Ascending aorta (tissue), 2 donors: ENCODE results near the gene DBP. TPM values are rescaled to one million over a fixed set of nuclear protein-coding genes. Genes with fewer than 3 reads are reported as not detected.

Experiments used
- DNase-seq, 2 donors: peaks; one replicate each; pipeline ENCODE4 v3.0.0-alpha.2; 2019; ENCODE audit warnings: low spot score in 2 of 2
- H3K27ac ChIP-seq, 2 donors: fragments of 200-600 bp; sonication (generic); one replicate each; pipeline ENCODE4 v1.5.1; 2016 to 2017; ENCODE audit warnings: mild to moderate bottlenecking in 1 of 2
- H3K27me3 ChIP-seq: fragments of 200-600 bp; sonication (generic); one replicate; pipeline ENCODE4 v1.5.1; 2017
- H3K36me3 ChIP-seq, 2 donors: fragments of 200-600 bp; sonication (generic); one replicate each; pipeline ENCODE4 v1.5.1; 2016
- H3K4me1 ChIP-seq, 2 donors: fragments of 200-600 bp; sonication (generic); one replicate each; pipeline ENCODE4 v1.5.1; 2016 to 2017; ENCODE audit warnings: mild to moderate bottlenecking in 1 of 2
- H3K4me3 ChIP-seq, 2 donors: fragments of 200-600 bp; sonication (generic); one replicate each; pipeline ENCODE4 v1.5.1; 2016 to 2017; ENCODE audit warnings: mild to moderate bottlenecking in 1 of 2
- H3K9me3 ChIP-seq, 2 donors: fragments of 200-600 bp; sonication (generic); one replicate each; pipeline ENCODE4 v1.5.1; 2016
- intact Hi-C: fragments of 100-400 bp; cut with DNase I; formaldehyde crosslinking; loops from one replicate; pipeline ENCODE4 v1.15.1; 2023
- total RNA-seq: library from RNA; depleted of rRNA; stranded (reverse); fragments of >200 nt; gene quantifications from one replicate; pipeline ENCODE4 v1.1.0, GENCODE V29; 2016
- TF ChIP-seq, protein P1 (sequence below), 3 experiments: fragments of 200-600 bp in 2 of 3; fragments of 450-650 bp in 1 of 3; sonication (generic) in 2 of 3; IDR thresholded peaks; one replicate each; pipeline ENCODE4 v1.5.1; 2016 to 2019; ENCODE audit warnings: antibody characterized with exemption in 3 of 3, mild to moderate bottlenecking in 1 of 3, moderate library complexity in 1 of 3

DBP gene
- total RNA-seq, 1 donor from 2014 or later, result 0.21 TPM

DNA sequence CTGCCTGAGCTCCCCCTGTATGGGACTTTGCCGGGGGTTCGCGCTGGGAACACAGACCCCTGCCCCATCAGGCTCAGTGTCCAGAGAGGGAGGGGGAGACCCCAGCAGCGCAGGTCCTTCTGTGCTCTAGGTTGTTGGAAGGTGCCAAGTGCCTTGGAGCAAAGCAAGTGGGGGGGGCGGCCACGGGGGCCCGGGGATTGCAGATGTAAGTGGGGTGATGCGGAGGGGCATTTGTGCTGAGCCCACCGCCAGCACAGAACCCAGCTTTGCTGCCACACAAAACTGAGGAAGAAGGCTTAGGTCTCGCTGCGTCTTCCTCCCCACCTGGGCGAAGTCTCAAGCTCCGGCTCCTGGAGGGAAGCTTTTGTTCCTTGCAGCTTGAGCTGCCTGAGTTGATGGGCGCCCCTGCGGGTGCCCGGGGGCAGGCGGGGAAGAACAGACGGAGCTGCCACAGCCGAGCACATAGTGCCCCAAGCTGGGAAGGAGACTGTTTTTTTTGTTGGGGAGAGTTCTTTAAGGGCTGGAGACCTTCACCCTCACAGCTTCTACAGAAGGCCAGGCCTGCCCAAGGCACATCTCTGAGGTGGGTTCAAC lies 37.1 kb upstream of the DBP start:
- TF ChIP-seq, protein P1, sequence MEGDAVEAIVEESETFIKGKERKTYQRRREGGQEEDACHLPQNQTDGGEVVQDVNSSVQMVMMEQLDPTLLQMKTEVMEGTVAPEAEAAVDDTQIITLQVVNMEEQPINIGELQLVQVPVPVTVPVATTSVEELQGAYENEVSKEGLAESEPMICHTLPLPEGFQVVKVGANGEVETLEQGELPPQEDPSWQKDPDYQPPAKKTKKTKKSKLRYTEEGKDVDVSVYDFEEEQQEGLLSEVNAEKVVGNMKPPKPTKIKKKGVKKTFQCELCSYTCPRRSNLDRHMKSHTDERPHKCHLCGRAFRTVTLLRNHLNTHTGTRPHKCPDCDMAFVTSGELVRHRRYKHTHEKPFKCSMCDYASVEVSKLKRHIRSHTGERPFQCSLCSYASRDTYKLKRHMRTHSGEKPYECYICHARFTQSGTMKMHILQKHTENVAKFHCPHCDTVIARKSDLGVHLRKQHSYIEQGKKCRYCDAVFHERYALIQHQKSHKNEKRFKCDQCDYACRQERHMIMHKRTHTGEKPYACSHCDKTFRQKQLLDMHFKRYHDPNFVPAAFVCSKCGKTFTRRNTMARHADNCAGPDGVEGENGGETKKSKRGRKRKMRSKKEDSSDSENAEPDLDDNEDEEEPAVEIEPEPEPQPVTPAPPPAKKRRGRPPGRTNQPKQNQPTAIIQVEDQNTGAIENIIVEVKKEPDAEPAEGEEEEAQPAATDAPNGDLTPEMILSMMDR (IDR thresholded peaks at IDR 0.05), result no peak
- H3K27me3 ChIP-seq, result no peaks in the 10 kb centered on the region
- intact Hi-C loops, result loop anchor here (2.0 kb wide), 2 partner anchors 40 to 64 kb away; no protein-coding TSS in a partner anchor

DNA sequence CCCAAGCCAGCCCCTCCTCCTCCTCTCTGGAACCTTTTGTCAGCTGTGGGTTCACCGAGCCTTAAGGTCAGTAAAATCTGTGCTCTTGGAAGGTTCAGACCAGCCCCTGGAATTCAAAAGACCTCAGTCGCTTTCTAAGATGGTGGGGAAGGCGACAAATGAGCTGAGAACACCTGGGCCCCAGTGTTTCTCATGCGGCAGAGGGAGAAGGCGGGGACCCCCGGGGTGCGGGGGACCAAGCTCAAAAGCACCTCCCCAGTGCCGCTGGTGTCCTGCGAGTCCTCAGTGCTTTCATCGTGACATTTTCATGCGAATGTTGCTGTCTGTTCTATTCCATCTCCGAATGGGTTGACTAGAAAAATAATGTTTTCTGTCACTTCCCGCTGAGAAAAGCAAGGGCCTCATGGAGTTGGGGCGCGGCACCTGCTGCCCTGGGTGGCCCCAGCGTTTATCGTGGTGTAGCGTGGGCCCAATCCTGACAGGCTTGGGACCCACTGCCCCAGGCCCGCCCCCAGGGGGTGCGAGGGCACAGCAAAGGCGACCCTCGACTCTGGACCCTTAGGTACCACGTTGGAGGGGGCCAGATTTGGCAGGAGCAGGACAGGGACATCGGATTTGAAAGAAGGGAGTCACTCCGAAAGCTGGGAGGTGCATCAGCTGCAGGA lies 36.4 kb upstream of the DBP start:
- Histone ChIP-seq H3K36me3 (no peaks in the 10 kb centered on the region), H3K4me3 (no peak overlapping the region), H3K27ac (no peak overlapping the region), H3K4me1 (peaks cover 0 to 2% of the 10 kb centered on the region in 2 donors), H3K9me3 (no peaks in the 10 kb centered on the region), H3K27me3 (no peaks in the 10 kb centered on the region)
- DNase-seq, result no peak
- TF ChIP-seq, protein P1 (IDR thresholded peaks at IDR 0.05), result no peak
- intact Hi-C loops, result loop anchor here (2.0 kb wide), 2 partner anchors 41 to 65 kb away; no protein-coding TSS in a partner anchor

More for the DNA sequence above, 37.1 kb upstream of the DBP start:
- Histone ChIP-seq H3K36me3 (no peaks in the 10 kb centered on the region), H3K4me3 (no peak overlapping the region), H3K27ac (no peak overlapping the region), H3K4me1 (peaks cover 0 to 2% of the 10 kb centered on the region in 2 donors), H3K9me3 (no peaks in the 10 kb centered on the region)
- no peak for DNase-seq

- H3K36me3 ChIP-seq, result no peaks in the 10 kb centered on the region
Observed at GRCh38 chr19:48672994-48673393, 35.8 kb upstream of the DBP start, which contains the start of gene NTN5. Gene NTN5, minus strand, starts transcription at chr19:48673017. Its CDS starts 2,031 bp downstream, at chr19:48670986.

DNA sequence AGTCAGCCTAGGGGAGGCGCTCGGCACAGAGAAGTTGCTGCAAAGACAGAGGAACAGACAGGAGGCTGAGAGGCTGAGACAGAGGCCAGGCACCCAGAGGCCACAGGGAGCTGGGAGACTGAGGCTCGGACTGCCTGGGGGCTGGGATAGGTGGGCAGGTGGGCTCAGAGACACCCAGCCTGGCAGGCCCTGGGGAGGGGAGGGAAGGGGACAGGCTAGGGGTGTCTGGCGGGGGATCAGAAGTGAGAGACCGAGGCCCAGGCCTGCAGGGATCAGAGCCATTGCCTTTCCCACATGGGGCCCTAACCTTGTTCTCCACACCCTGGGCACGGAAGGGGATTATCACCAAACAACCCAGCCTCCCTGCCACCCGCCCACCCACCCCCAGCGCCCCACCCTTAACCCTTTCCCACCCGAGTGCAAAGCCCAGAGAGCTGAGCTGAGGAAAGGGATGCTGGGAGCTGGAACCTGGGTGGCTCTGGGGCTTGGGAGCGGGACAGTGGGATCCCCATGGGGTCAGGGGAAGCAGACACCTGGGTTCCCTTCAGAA lies 34.3 kb upstream of the DBP start:
- H3K27me3 ChIP-seq, result no peaks in the 10 kb centered on the region
- DNase-seq, result no peak
- no peaks in the 10 kb centered on the region for H3K9me3 ChIP-seq
- intact Hi-C loops, result no loop called here
- peaks cover 0 to 2% of the 10 kb centered on the region in 2 donors for H3K4me1 ChIP-seq
- H3K27ac ChIP-seq, result no peak overlapping the region
- H3K36me3 ChIP-seq, result no peaks in the 10 kb centered on the region
- no peak overlapping the region for H3K4me3 ChIP-seq
- TF ChIP-seq, protein P1 (IDR thresholded peaks at IDR 0.05), result no peak

More at GRCh38 chr19:48672994-48673393, 35.8 kb upstream of the DBP start, which contains the start of gene NTN5:
- no peak for DNase-seq
- Histone ChIP-seq H3K27me3 (no peaks in the 10 kb centered on the region), H3K9me3 (no peaks in the 10 kb centered on the region), H3K4me1 (peaks cover 0 to 2% of the 10 kb centered on the region in 2 donors), H3K4me3 (no peak within 1 kb of the TSS), H3K27ac (no peak within 1 kb of the TSS)
- TF ChIP-seq, protein P1 (IDR thresholded peaks at IDR 0.05), result no peak
- intact Hi-C loops, result no loop called here

GRCh38 chr19:48670699-48671445 lies 33.7 kb upstream of the DBP start:
- Histone ChIP-seq H3K4me1 (peaks cover 0 to 2% of the 10 kb centered on the region in 2 donors), H3K27me3 (no peaks in the 10 kb centered on the region), H3K27ac (no peak overlapping the region), H3K9me3 (no peaks in the 10 kb centered on the region), H3K36me3 (no peaks in the 10 kb centered on the region), H3K4me3 (no peak overlapping the region)
- intact Hi-C loops, result no loop called here
- DNase-seq, result no peak
- TF ChIP-seq, protein P1 (IDR thresholded peaks at IDR 0.05), result no peak
